GM23248 (cell line): ENCODE measurements around the gene ZCCHC17. TPM values are rescaled to one million over a fixed set of nuclear protein-coding genes. Genes with fewer than 3 reads are reported as not detected.

Source experiments
- DNase-seq: peaks from one replicate; pipeline ENCODE4 v3.0.0-alpha.2; 2015
- H2AFZ ChIP-seq: fragments of 200-600 bp; sonication (generic); 2 replicates; pipeline ENCODE4 v1.6.1; 2016; ENCODE audit warnings: antibody characterized with exemption
- H3F3A ChIP-seq: fragments of 200-600 bp; sonication (generic); 2 replicates; pipeline ENCODE4 v1.6.1; 2016; ENCODE audit warnings: mild to moderate bottlenecking, antibody characterized with exemption, mixed run types; ENCODE audit not compliant: insufficient read depth
- H3K27ac ChIP-seq: fragments of 200-600 bp; sonication (generic); 2 replicates; pipeline ENCODE4 v1.5.1; 2016; ENCODE audit warnings: mild to moderate bottlenecking
- H3K27me3 ChIP-seq: fragments of 200-600 bp; sonication (generic); replicated peaks from 2 replicates; pipeline ENCODE4 v1.6.1; 2016; ENCODE audit warnings: mild to moderate bottlenecking; ENCODE audit not compliant: insufficient read depth
- H3K36me3 ChIP-seq: fragments of 200-600 bp; sonication (generic); 2 replicates; pipeline ENCODE4 v1.6.1; 2016; ENCODE audit warnings: low read depth, mild to moderate bottlenecking
- H3K4me1 ChIP-seq: fragments of 200-600 bp; sonication (generic); 2 replicates; pipeline ENCODE4 v1.6.1; 2016; ENCODE audit warnings: mild to moderate bottlenecking; ENCODE audit not compliant: insufficient read depth
- H3K4me2 ChIP-seq: fragments of 200-600 bp; sonication (generic); one replicate; pipeline ENCODE4 v1.6.1; 2016; ENCODE audit warnings: mild to moderate bottlenecking; ENCODE audit not compliant: unreplicated experiment
- H3K4me3 ChIP-seq: fragments of 200-600 bp; sonication (generic); 2 replicates; pipeline ENCODE4 v1.5.1; 2016; ENCODE audit warnings: mild to moderate bottlenecking
- H3K79me2 ChIP-seq: fragments of 200-600 bp; sonication (generic); 2 replicates; pipeline ENCODE4 v1.6.1; 2016; ENCODE audit warnings: mild to moderate bottlenecking; ENCODE audit not compliant: insufficient read depth
- H3K9ac ChIP-seq: fragments of 200-600 bp; sonication (generic); 2 replicates; pipeline ENCODE4 v1.6.1; 2016; ENCODE audit warnings: mild to moderate bottlenecking
- H3K9me2 ChIP-seq: fragments of 200-600 bp; sonication (generic); 2 replicates; pipeline ENCODE4 v1.6.1; 2016; ENCODE audit warnings: mixed run types, mild to moderate bottlenecking, moderate library complexity; ENCODE audit not compliant: insufficient read depth
- H3K9me3 ChIP-seq: fragments of 200-600 bp; sonication (generic); one replicate; pipeline ENCODE4 v1.6.1; 2017; ENCODE audit warnings: low read depth
- H4K20me1 ChIP-seq: fragments of 200-600 bp; sonication (generic); 2 replicates; pipeline ENCODE4 v1.6.0; 2016; ENCODE audit not compliant: insufficient read depth
- EZH2 ChIP-seq: fragments of 200-600 bp; sonication (generic); IDR thresholded peaks from 2 replicates; pipeline ENCODE4 v1.6.1; 2018; ENCODE audit warnings: antibody characterized with exemption, mild to moderate bottlenecking; ENCODE audit not compliant: insufficient read depth, poor library complexity, severe bottlenecking
- EZH2phosphoT487 ChIP-seq: fragments of 200-600 bp; sonication (generic); IDR thresholded peaks from 2 replicates; pipeline ENCODE4 v1.6.1; 2018; ENCODE audit warnings: antibody characterized with exemption, moderate library complexity, mild to moderate bottlenecking, low read depth; ENCODE audit not compliant: insufficient read depth
- WGBS, 2 experiments: methylation state at CpG; one replicate each; pipeline ENCODE4 v1.1.6; 2015 to 2017; ENCODE audit warnings: low lambda C conversion rate in 2 of 2, low coverage in 1 of 2; ENCODE audit errors: missing lambda C conversion rate in 2 of 2; 5-methylcytosine and 5-hydroxymethylcytosine counted together
- in situ Hi-C: fragments of 300-500 bp; cut with MboI; formaldehyde crosslinking; loops from 2 replicates; pipeline ENCODE4 v1.15.0; 2020
- polyA plus RNA-seq: library from polyadenylated mRNA; unstranded; fragments of >200 nt; fragmentation: Nextera tagmentation; extraction: Ambion mirVana; gene quantifications from 2 replicates; pipeline ENCODE4 v1.2.1, GENCODE V29; 2016
- total RNA-seq: library from RNA; depleted of rRNA; stranded (reverse); fragments of >200 nt; shearing (Covaris generic); gene quantifications from 2 replicates; pipeline ENCODE4 v1.2.3, GENCODE V29; 2014; rRNA removed

The ZCCHC17 gene
- total and polyA plus RNA-seq, 2 experiments from 2014 or later = 34.8 to 65.6 TPM

- DNase-seq = peak; percentile 54
- in situ Hi-C loops = no loop called here
- H3F3A ChIP-seq = peaks cover 4% of the 10 kb centered on the region; the same call in 1 of the 2 replicates
- H4K20me1 ChIP-seq = no peaks in the 10 kb centered on the region
- no peak for TF ChIP-seq EZH2
- no peak for TF ChIP-seq EZH2phosphoT487
- no peaks in the 10 kb centered on the region for H3K9me3 ChIP-seq
- 4 to 12% methylated on average over 23 to 59 of the region's 63 CpGs for WGBS, 2 experiments
- H3K9ac ChIP-seq = peak within 1 kb of the TSS; percentile 81
- H3K79me2 ChIP-seq = 0 out of 2 replicates have a peak, but pooled peaks cover 6% of the 10 kb centered on the region
- no peaks in the 10 kb centered on the region for H3K27me3 ChIP-seq
- no peaks in the 10 kb centered on the region for H3K9me2 ChIP-seq
- H3K4me1 ChIP-seq = peaks cover 25% of the 10 kb centered on the region
- peak within 1 kb of the TSS; percentile 94 for H2AFZ ChIP-seq
- no peak within 1 kb of the TSS for H3K27ac ChIP-seq
- peak within 1 kb of the TSS; percentile 88 for H3K4me3 ChIP-seq
- H3K4me2 ChIP-seq = peak within 1 kb of the TSS; percentile 84
- H3K36me3 ChIP-seq = no peaks in the 10 kb centered on the region
Observed at GRCh38 chr1:31412732-31413404, 116.0 kb downstream of the ZCCHC17 start, which contains the start of gene SERINC2. SERINC2 (plus strand) TSS chr1:31413213; CDS start chr1:31413266, 53 bp downstream.

- peak overlapping the region; percentile 94 for H2AFZ ChIP-seq
- 0 out of 2 replicates have a peak, but pooled peaks cover 6% of the 10 kb centered on the region for H3K79me2 ChIP-seq
- in situ Hi-C loops = no loop called here
- WGBS, 2 experiments = 0 to 1% methylated on average over 49 to 52 of the region's 54 CpGs
- peak; percentile 76 for DNase-seq
- no peak overlapping the region for H3K27ac ChIP-seq
- H3K36me3 ChIP-seq = no peaks in the 10 kb centered on the region
- H3K4me1 ChIP-seq = peaks cover 25% of the 10 kb centered on the region
- TF ChIP-seq EZH2phosphoT487 (no peak), EZH2 (no peak)
- H3K27me3 ChIP-seq = no peaks in the 10 kb centered on the region
- H3F3A ChIP-seq = peaks cover 4% of the 10 kb centered on the region; the same call in 1 of the 2 replicates
- peak overlapping the region; percentile 88 for H3K4me3 ChIP-seq
- H4K20me1 ChIP-seq = no peaks in the 10 kb centered on the region
- H3K9ac ChIP-seq = peak overlapping the region; percentile 81
- no peaks in the 10 kb centered on the region for H3K9me3 ChIP-seq
- H3K9me2 ChIP-seq = no peaks in the 10 kb centered on the region
- peak overlapping the region; percentile 84 for H3K4me2 ChIP-seq
Observed at GRCh38 chr1:31413405-31414001, 116.7 kb downstream of the ZCCHC17 start.

Other genes starting within 250 kb of the ZCCHC17 start
- 46.3 and 63.4 TPM in 2 replicates for gene PUM1, start 231.3 kb upstream of the ZCCHC17 start, total RNA-seq
- gene PUM1, start 231.3 kb upstream of the ZCCHC17 start, polyA plus RNA-seq = 45.7 and 49.5 TPM in 2 replicates
- 0.11 TPM in 1 of 2 replicates, not detected in the other for gene NKAIN1, start 57.1 kb upstream of the ZCCHC17 start, total RNA-seq
- gene NKAIN1, start 57.1 kb upstream of the ZCCHC17 start, polyA plus RNA-seq = not detected in 2 replicates
- gene SNRNP40, start 244 bp upstream of the ZCCHC17 start, total RNA-seq = 38.7 and 57.6 TPM in 2 replicates
- 51.5 and 51.9 TPM in 2 replicates for gene SNRNP40, start 244 bp upstream of the ZCCHC17 start, polyA plus RNA-seq
- gene FABP3, start 76.0 kb downstream of the ZCCHC17 start, total RNA-seq = 0.51 and 2.1 TPM in 2 replicates
- 3.9 and 4.0 TPM in 2 replicates for gene FABP3, start 76.0 kb downstream of the ZCCHC17 start, polyA plus RNA-seq
- gene SERINC2, start 116.2 kb downstream of the ZCCHC17 start, total RNA-seq = 34.4 and 50.9 TPM in 2 replicates
- gene SERINC2, start 116.2 kb downstream of the ZCCHC17 start, polyA plus RNA-seq = 96.0 and 99.6 TPM in 2 replicates